HEK293 (cell line): ENCODE measurements around the gene MAN1B1.

Source experiments
- SETDB1 ChIP-seq: IDR thresholded peaks from one replicate; pipeline ENCODE4 v1.6.1; 2017; ENCODE audit warnings: mild to moderate bottlenecking, low read length, moderate library complexity, mixed read lengths; ENCODE audit not compliant: insufficient read length
- TRIM28 ChIP-seq: IDR thresholded peaks from 2 replicates; pipeline ENCODE4 v1.6.1; 2011; ENCODE audit warnings: low read length, control low read depth, borderline replicate concordance
- ZIC2 ChIP-seq: fragments of 450-650 bp; formaldehyde crosslinking; IDR thresholded peaks from 2 replicates; pipeline ENCODE4 v1.5.1; 2016; ENCODE audit warnings: missing biosample characterization, missing genetic modification characterization
- ZNF239 ChIP-seq: fragments of 450-650 bp; formaldehyde crosslinking; IDR thresholded peaks from 2 replicates; pipeline ENCODE4 v1.5.1; 2016; ENCODE audit warnings: missing biosample characterization, missing genetic modification characterization
- ZNF248 ChIP-seq: fragments of 450-650 bp; formaldehyde crosslinking; IDR thresholded peaks from 2 replicates; pipeline ENCODE4 v1.5.1; 2017; ENCODE audit warnings: missing biosample characterization, missing genetic modification characterization
- TF ChIP-seq, protein P1 (sequence below): fragments of 450-650 bp; formaldehyde crosslinking; IDR thresholded peaks from 2 replicates; pipeline ENCODE4 v1.5.1; 2016; ENCODE audit warnings: missing biosample characterization, missing genetic modification characterization
- TF ChIP-seq, protein P2 (sequence below): fragments of 450-650 bp; formaldehyde crosslinking; IDR thresholded peaks from 2 replicates; pipeline ENCODE4 v1.5.1; 2016; ENCODE audit warnings: missing biosample characterization, missing genetic modification characterization

DNA sequence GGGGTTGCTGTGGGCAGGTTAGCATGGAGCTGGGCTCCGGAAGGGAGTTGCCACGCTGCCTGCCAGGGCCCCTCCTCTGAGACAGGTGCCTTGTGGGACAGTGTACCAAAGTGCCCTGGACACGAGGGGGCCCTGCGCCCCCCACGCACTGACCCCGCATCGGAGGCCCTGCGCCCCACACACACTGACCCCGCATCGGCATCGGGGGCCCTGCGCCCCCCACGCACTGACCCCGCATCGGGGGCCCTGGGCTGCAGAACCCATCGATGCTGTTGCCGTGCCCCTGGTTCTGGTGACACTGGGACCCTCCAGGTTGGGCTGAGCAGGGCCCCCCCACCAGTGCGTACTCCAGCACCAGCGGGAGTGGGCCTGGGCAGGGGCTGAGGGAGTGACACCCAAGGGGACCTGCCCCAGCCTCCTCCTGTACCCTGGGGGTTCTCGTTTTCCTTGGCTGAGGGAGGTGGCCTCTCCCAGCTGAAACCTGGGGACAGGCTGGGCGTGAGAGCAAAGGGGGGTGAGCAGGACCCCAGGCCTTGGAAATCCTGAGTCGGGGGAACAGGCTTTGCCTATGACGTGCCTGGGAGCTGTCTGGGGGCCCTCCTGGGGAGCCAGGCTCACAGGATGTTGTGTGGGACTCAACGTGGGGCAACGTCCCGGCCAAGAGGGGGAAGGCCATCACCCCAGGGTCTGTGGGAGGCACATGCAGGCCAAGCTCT lies 23.3 kb upstream of the MAN1B1 start:
- TF ChIP-seq ZNF248 (tag by site-specific recombination) (no peak), SETDB1 (no peak), TRIM28 (no peak), ZNF239 (tag by site-specific recombination) (no peak), ZIC2 (tag by site-specific recombination) (no peak)
- TF ChIP-seq, protein P1, sequence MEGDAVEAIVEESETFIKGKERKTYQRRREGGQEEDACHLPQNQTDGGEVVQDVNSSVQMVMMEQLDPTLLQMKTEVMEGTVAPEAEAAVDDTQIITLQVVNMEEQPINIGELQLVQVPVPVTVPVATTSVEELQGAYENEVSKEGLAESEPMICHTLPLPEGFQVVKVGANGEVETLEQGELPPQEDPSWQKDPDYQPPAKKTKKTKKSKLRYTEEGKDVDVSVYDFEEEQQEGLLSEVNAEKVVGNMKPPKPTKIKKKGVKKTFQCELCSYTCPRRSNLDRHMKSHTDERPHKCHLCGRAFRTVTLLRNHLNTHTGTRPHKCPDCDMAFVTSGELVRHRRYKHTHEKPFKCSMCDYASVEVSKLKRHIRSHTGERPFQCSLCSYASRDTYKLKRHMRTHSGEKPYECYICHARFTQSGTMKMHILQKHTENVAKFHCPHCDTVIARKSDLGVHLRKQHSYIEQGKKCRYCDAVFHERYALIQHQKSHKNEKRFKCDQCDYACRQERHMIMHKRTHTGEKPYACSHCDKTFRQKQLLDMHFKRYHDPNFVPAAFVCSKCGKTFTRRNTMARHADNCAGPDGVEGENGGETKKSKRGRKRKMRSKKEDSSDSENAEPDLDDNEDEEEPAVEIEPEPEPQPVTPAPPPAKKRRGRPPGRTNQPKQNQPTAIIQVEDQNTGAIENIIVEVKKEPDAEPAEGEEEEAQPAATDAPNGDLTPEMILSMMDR (tag by site-specific recombination), result no peak
- TF ChIP-seq, protein P2, sequence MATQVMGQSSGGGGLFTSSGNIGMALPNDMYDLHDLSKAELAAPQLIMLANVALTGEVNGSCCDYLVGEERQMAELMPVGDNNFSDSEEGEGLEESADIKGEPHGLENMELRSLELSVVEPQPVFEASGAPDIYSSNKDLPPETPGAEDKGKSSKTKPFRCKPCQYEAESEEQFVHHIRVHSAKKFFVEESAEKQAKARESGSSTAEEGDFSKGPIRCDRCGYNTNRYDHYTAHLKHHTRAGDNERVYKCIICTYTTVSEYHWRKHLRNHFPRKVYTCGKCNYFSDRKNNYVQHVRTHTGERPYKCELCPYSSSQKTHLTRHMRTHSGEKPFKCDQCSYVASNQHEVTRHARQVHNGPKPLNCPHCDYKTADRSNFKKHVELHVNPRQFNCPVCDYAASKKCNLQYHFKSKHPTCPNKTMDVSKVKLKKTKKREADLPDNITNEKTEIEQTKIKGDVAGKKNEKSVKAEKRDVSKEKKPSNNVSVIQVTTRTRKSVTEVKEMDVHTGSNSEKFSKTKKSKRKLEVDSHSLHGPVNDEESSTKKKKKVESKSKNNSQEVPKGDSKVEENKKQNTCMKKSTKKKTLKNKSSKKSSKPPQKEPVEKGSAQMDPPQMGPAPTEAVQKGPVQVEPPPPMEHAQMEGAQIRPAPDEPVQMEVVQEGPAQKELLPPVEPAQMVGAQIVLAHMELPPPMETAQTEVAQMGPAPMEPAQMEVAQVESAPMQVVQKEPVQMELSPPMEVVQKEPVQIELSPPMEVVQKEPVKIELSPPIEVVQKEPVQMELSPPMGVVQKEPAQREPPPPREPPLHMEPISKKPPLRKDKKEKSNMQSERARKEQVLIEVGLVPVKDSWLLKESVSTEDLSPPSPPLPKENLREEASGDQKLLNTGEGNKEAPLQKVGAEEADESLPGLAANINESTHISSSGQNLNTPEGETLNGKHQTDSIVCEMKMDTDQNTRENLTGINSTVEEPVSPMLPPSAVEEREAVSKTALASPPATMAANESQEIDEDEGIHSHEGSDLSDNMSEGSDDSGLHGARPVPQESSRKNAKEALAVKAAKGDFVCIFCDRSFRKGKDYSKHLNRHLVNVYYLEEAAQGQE (tag by site-specific recombination), result no peak
